SK-N-SH (cell line): ENCODE results near the gene MICAL2. TPM values are rescaled to one million over a fixed set of nuclear protein-coding genes. Genes with fewer than 3 reads are reported as not detected.

Experiments used
- CTCF ChIA-PET: fragments of 300-600, 350-600 bp; formaldehyde crosslinking; extraction: SDS; loops from one replicate; lab custom pipeline; 2021; lab: Yijun Ruan, JAX
- POLR2A ChIA-PET: fragments of 350-600 bp; sonication (Branson Sonifier 250); formaldehyde crosslinking; extraction: SDS; loops from one replicate; lab custom pipeline; 2020; ENCODE audit warnings: antibody characterized with exemption, inconsistent platforms; lab: Yijun Ruan, JAX
- DNase-seq: peaks from one replicate; pipeline ENCODE4 v3.0.0; 2012
- H2AFZ ChIP-seq: fragments of 200-600 bp; sonication (generic); 2 replicates; pipeline ENCODE4 v1.8.1; 2016; ENCODE audit warnings: antibody characterized with exemption, mild to moderate bottlenecking, low read depth
- H3F3A ChIP-seq: fragments of 200-600 bp; sonication (generic); replicated peaks from 2 replicates; pipeline ENCODE3; 2016; ENCODE audit warnings: antibody characterized with exemption, mild to moderate bottlenecking; ENCODE audit not compliant: insufficient read depth
- H3K27ac ChIP-seq, 2 experiments: fragments of 200-500 bp in 1 of 2; fragments of 200-600 bp in 1 of 2; sonication (Bioruptor generic) in 1 of 2; sonication (generic), shearing (Covaris generic) in 1 of 2; 2 replicates each; pipeline versions ENCODE4 v1.5.1 to v1.6.1; 2014 to 2016; ENCODE audit warnings: low read depth in 2 of 2, inconsistent platforms in 1 of 2, low read length in 1 of 2, mild to moderate bottlenecking in 1 of 2, mixed read lengths in 1 of 2
- H3K27me3 ChIP-seq: fragments of 200-600 bp; sonication (generic), shearing (Covaris generic); 2 replicates; pipeline ENCODE4 v1.6.1; 2016; ENCODE audit warnings: mixed run types; ENCODE audit not compliant: insufficient read depth
- H3K36me3 ChIP-seq, 2 experiments: fragments of 200-500 bp in 1 of 2; fragments of 200-600 bp in 1 of 2; sonication (Bioruptor generic) in 1 of 2; sonication (generic) in 1 of 2; replicated peaks in 1 of 2; 2 replicates each; pipeline versions ENCODE3 to v1.5.1; 2014 to 2016; ENCODE audit warnings: low read length in 1 of 2, mild to moderate bottlenecking in 1 of 2; ENCODE audit not compliant: insufficient read depth in 2 of 2, control insufficient read depth in 1 of 2
- H3K4me1 ChIP-seq, 2 experiments: fragments of 200-500 bp in 1 of 2; fragments of 200-600 bp in 1 of 2; sonication (Bioruptor generic) in 1 of 2; sonication (generic), shearing (Covaris generic) in 1 of 2; 2 replicates each; pipeline versions ENCODE4 v1.5.1 to v1.6.1; 2014 to 2016; ENCODE audit warnings: low read depth in 1 of 2, low read length in 1 of 2, mixed run types in 1 of 2; ENCODE audit not compliant: insufficient read depth in 2 of 2, control insufficient read depth in 1 of 2
- H3K4me2 ChIP-seq: fragments of 200-600 bp; sonication (generic), shearing (Covaris generic); 2 replicates; pipeline ENCODE4 v1.6.1; 2017; ENCODE audit warnings: mixed run types
- H3K4me3 ChIP-seq, 2 experiments: fragments of 200-500 bp in 1 of 2; fragments of 200-600 bp in 1 of 2; sonication (Bioruptor generic) in 1 of 2; sonication (generic), shearing (Covaris generic) in 1 of 2; 2 replicates each; pipeline versions ENCODE4 v1.5.1 to v1.8.1; 2014 to 2016; ENCODE audit warnings: low read depth in 2 of 2, inconsistent platforms in 1 of 2, low read length in 1 of 2, mild to moderate bottlenecking in 1 of 2, mixed read lengths in 1 of 2, moderate library complexity in 1 of 2
- H3K79me2 ChIP-seq: fragments of 200-600 bp; sonication (generic); 2 replicates; pipeline ENCODE4 v1.8.1; 2017; ENCODE audit warnings: mild to moderate bottlenecking; ENCODE audit not compliant: insufficient read depth
- H3K9ac ChIP-seq: fragments of 200-600 bp; sonication (generic); 2 replicates; pipeline ENCODE4 v1.6.1; 2017; ENCODE audit warnings: mixed run types
- H3K9me2 ChIP-seq: fragments of 200-600 bp; sonication (generic); 2 replicates; pipeline ENCODE4 v1.6.1; 2017; ENCODE audit warnings: mixed run types
- H3K9me3 ChIP-seq: fragments of 200-600 bp; sonication (generic); 2 replicates; pipeline ENCODE4 v1.6.1; 2017; ENCODE audit warnings: mixed run types, mild to moderate bottlenecking, moderate library complexity
- H4K20me1 ChIP-seq: fragments of 200-600 bp; sonication (generic); 2 replicates; pipeline ENCODE4 v1.6.1; 2017; ENCODE audit warnings: mild to moderate bottlenecking, mixed run types; ENCODE audit not compliant: insufficient read depth
- CTCF ChIP-seq: fragments of 200-600 bp; sonication (generic); IDR thresholded peaks from 2 replicates; pipeline ENCODE4 v1.6.1; 2017; ENCODE audit warnings: antibody characterized with exemption, mild to moderate bottlenecking, moderate library complexity
- EZH2phosphoT487 ChIP-seq: fragments of 200-600 bp; sonication (generic); IDR thresholded peaks from 2 replicates; pipeline ENCODE4 v1.6.1; 2017; ENCODE audit warnings: low read depth, mixed run types, mild to moderate bottlenecking, antibody characterized with exemption, moderate library complexity, borderline replicate concordance
- FOXJ3 ChIP-seq: sonication (generic); formaldehyde crosslinking; IDR thresholded peaks from 2 replicates; pipeline ENCODE4 v1.5.1; 2020; ENCODE audit warnings: mild to moderate bottlenecking, missing genetic modification reagents
- FOXM1 ChIP-seq: IDR thresholded peaks from 2 replicates; pipeline ENCODE4 v1.4.0; 2012; ENCODE audit warnings: low read depth, mild to moderate bottlenecking
- IRF3 ChIP-seq: fragments of 150-350 bp; IDR thresholded peaks from 2 replicates; pipeline ENCODE4 v1.6.1; 2016; ENCODE audit warnings: mild to moderate bottlenecking, low read depth, low read length
- MXI1 ChIP-seq: IDR thresholded peaks from 2 replicates; pipeline ENCODE4 v1.6.1; 2012; ENCODE audit warnings: mild to moderate bottlenecking, low read depth, low read length, improper control_type of control experiment
- POLR2AphosphoS5 ChIP-seq: IDR thresholded peaks from 2 replicates; pipeline ENCODE4 v1.6.1; 2012; ENCODE audit warnings: low read depth, low read length
- RAD21 ChIP-seq: IDR thresholded peaks from 2 replicates; pipeline ENCODE4 v1.6.1; 2012; ENCODE audit warnings: mild to moderate bottlenecking, low read length
- SMC3 ChIP-seq: IDR thresholded peaks from 2 replicates; pipeline ENCODE4 v1.6.1; 2012; ENCODE audit warnings: low read depth, low read length, improper control_type of control experiment
- TCF12 ChIP-seq: IDR thresholded peaks from 2 replicates; pipeline ENCODE4 v1.4.0; 2012
- TEAD4 ChIP-seq: IDR thresholded peaks from 2 replicates; pipeline ENCODE4 v1.4.0; 2012; ENCODE audit warnings: mild to moderate bottlenecking, borderline replicate concordance; ENCODE audit not compliant: insufficient read depth
- USF1 ChIP-seq: IDR thresholded peaks from 2 replicates; pipeline ENCODE4 v1.4.0; 2012; ENCODE audit warnings: low read depth, borderline replicate concordance
- YY1 ChIP-seq: IDR thresholded peaks from 2 replicates; pipeline ENCODE4 v1.4.0; 2012; ENCODE audit warnings: low read depth, mild to moderate bottlenecking
- WGBS: methylation state at CpG from one replicate; pipeline ENCODE4 v1.1.6; 2017; ENCODE audit warnings: low lambda C conversion rate; 5-methylcytosine and 5-hydroxymethylcytosine counted together
- polyA plus RNA-seq, 3 experiments: library from polyadenylated mRNA; depleted of rRNA; stranded (reverse); fragments of >200 nt; gene quantifications; 2 replicates each; pipeline ENCODE4 v1.2.3, GENCODE V29; 2012

The MICAL2 gene
- polyA plus RNA-seq, 1 of the 3 experiments (the other 2 are of a cell fraction): 54.6 TPM

DNA sequence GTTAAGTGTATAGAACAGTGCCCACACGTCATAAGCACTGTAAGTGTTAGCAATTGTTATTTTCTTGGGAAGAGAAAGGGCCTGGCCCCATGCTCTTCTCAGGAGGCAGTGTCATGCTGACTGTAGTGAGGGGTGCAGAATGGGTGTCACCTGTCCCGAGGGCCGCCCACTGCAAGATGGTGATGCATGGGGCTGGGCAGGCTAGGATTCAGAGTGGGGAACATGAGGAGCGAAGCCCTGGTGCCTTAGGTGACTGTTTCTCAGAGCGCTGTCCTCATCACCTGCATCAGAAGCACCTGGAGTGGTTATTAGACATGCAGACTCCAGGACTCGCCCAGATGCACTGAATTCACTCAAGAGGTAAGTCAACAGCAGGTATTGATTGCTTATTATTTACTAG is 166.0 kb downstream of the MICAL2 start (continued):
- no peak for TF ChIP-seq FOXM1
- TF ChIP-seq MXI1: no peak
- no peak for TF ChIP-seq SMC3
- no peak for TF ChIP-seq EZH2phosphoT487
- no peak for TF ChIP-seq TCF12
- TF ChIP-seq TEAD4: no peak
- TF ChIP-seq POLR2AphosphoS5: no peak

GRCh38 chr11:12276831-12277475 is 166.6 kb downstream of the MICAL2 start:
- Histone ChIP-seq H3K27ac (no peak overlapping the region), H3K4me2 (no peak overlapping the region), H3K9me2 (no peaks in the 10 kb centered on the region), H2AFZ (no peak overlapping the region), H3K4me3 (no peak overlapping the region), H3K9me3 (no peaks in the 10 kb centered on the region), H3K9ac (no peak overlapping the region), H4K20me1 (no peaks in the 10 kb centered on the region), H3K4me1 (peaks cover 0 to 25% of the 10 kb centered on the region in 2 experiments; a peak in 3 of 4 replicates), H3K79me2 (peaks cover 15% of the 10 kb centered on the region; the same call in 1 of the 2 replicates), H3F3A (peaks cover 18% of the 10 kb centered on the region), H3K27me3 (no peaks in the 10 kb centered on the region), H3K36me3 (no peaks in the 10 kb centered on the region)
- CTCF ChIA-PET: interaction anchor here (0.9 to 19.2 kb wide), 6 partner anchors 10 to 346 kb away, joined by 3 to 488 read pairs (median 4); no protein-coding TSS in a partner anchor
- POLR2A ChIA-PET: no interaction called here
- 94% methylated on average over 10 of the region's 10 CpGs for WGBS
- DNase-seq: no peak
- TF ChIP-seq EZH2phosphoT487 (no peak), TEAD4 (no peak), YY1 (no peak), IRF3 (no peak), SMC3 (no peak), USF1 (no peak), FOXM1 (no peak), CTCF (no peak), FOXJ3 (CRISPR knock-in tag) (no peak), RAD21 (no peak)
